Osteocyte (in vitro differentiated cells): ENCODE measurements around the gene DPPA2. TPM values are rescaled to one million over a fixed set of nuclear protein-coding genes. Genes with fewer than 3 reads are reported as not detected.

Experiments used
- DNase-seq: peaks from one replicate; pipeline ENCODE4 v3.0.0; 2021; ENCODE audit warnings: mixed read lengths; ENCODE audit not compliant: unreplicated experiment; ENCODE audit errors: extremely low spot score
- H3K27ac Mint-ChIP-seq: one replicate; pipeline ENCODE4 v1.8.0; 2021; ENCODE audit warnings: mild to moderate bottlenecking, mixed read lengths; ENCODE audit not compliant: unreplicated experiment
- H3K27me3 Mint-ChIP-seq: one replicate; pipeline ENCODE4 v1.8.0; 2021; ENCODE audit warnings: mixed read lengths; ENCODE audit not compliant: unreplicated experiment
- H3K36me3 Mint-ChIP-seq: one replicate; pipeline ENCODE4 v1.8.0; 2021; ENCODE audit warnings: mixed read lengths; ENCODE audit not compliant: unreplicated experiment
- H3K4me1 Mint-ChIP-seq: one replicate; pipeline ENCODE4 v1.8.0; 2021; ENCODE audit warnings: mixed read lengths; ENCODE audit not compliant: unreplicated experiment
- H3K4me3 Mint-ChIP-seq: one replicate; pipeline ENCODE4 v1.8.0; 2021; ENCODE audit warnings: mild to moderate bottlenecking, moderate library complexity, mixed read lengths; ENCODE audit not compliant: unreplicated experiment
- H3K9me3 Mint-ChIP-seq: one replicate; pipeline ENCODE4 v1.8.0; 2021; ENCODE audit warnings: mixed read lengths; ENCODE audit not compliant: unreplicated experiment
- total RNA-seq: library from RNA; stranded (reverse); gene quantifications from 2 replicates; pipeline ENCODE4 v1.2.1, GENCODE V29; 2021
- TF ChIP-seq, protein P1 (sequence below): fragments of 200-600 bp; sonication (generic); IDR thresholded peaks from 2 replicates; pipeline ENCODE4 v1.5.0; 2021; ENCODE audit warnings: antibody characterized with exemption, mild to moderate bottlenecking, moderate library complexity

DPPA2 gene
- total RNA-seq, 1 donor from 2014 or later, result not detected

DNA sequence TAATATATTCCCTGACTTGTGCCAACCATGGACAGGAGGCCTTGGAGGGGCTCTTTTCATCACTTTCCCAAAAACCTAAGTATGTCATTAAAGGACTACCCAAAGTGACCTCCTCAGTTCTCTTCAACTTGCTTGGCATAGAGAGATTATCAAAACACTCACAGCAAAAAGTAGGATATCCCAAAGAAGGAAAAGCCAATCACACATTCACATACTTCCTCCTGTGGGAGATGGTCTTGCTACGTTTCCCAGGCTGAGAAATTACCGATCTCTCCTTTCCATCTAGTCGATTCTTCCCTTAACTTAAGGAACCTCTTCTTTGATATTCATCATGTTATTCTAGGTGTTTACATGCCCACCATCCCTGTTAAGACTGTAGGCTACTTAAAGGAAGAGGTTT, 11.9 kb upstream of the DPPA2 start:
- no peaks in the 10 kb centered on the region for H3K9me3 Mint-ChIP-seq
- TF ChIP-seq, protein P1, sequence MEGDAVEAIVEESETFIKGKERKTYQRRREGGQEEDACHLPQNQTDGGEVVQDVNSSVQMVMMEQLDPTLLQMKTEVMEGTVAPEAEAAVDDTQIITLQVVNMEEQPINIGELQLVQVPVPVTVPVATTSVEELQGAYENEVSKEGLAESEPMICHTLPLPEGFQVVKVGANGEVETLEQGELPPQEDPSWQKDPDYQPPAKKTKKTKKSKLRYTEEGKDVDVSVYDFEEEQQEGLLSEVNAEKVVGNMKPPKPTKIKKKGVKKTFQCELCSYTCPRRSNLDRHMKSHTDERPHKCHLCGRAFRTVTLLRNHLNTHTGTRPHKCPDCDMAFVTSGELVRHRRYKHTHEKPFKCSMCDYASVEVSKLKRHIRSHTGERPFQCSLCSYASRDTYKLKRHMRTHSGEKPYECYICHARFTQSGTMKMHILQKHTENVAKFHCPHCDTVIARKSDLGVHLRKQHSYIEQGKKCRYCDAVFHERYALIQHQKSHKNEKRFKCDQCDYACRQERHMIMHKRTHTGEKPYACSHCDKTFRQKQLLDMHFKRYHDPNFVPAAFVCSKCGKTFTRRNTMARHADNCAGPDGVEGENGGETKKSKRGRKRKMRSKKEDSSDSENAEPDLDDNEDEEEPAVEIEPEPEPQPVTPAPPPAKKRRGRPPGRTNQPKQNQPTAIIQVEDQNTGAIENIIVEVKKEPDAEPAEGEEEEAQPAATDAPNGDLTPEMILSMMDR, result no peak
- H3K4me3 Mint-ChIP-seq, result no peak overlapping the region
- H3K27me3 Mint-ChIP-seq, result peaks cover 5% of the 10 kb centered on the region
- H3K36me3 Mint-ChIP-seq, result no peaks in the 10 kb centered on the region
- H3K27ac Mint-ChIP-seq, result no peak overlapping the region
- no peak for DNase-seq
- H3K4me1 Mint-ChIP-seq, result no peaks in the 10 kb centered on the region

DNA sequence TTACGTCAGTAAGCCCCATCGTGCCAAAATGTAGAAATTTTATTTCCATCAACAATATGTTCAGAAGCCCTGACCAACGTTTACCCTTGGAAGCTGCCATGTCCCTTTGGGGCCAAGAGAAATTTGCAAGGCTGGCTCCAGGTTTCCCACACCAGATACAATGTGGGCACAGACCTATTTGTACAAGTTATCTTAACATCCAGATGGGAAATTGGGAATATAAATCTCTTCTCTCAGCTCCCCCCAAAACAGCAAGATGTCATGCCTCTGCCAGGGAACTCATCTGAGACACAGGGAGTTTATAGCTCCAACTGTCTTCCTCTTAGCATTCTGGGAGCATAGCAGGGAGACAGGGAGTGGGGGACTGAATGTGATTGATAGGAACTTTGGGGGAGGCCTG, 9.3 kb upstream of the DPPA2 start:
- peaks cover 5% of the 10 kb centered on the region for H3K27me3 Mint-ChIP-seq
- no peaks in the 10 kb centered on the region for H3K36me3 Mint-ChIP-seq
- no peak for DNase-seq
- TF ChIP-seq, protein P1, result no peak
- H3K27ac Mint-ChIP-seq, result no peak overlapping the region
- no peaks in the 10 kb centered on the region for H3K9me3 Mint-ChIP-seq
- no peaks in the 10 kb centered on the region for H3K4me1 Mint-ChIP-seq
- no peak overlapping the region for H3K4me3 Mint-ChIP-seq

DNA sequence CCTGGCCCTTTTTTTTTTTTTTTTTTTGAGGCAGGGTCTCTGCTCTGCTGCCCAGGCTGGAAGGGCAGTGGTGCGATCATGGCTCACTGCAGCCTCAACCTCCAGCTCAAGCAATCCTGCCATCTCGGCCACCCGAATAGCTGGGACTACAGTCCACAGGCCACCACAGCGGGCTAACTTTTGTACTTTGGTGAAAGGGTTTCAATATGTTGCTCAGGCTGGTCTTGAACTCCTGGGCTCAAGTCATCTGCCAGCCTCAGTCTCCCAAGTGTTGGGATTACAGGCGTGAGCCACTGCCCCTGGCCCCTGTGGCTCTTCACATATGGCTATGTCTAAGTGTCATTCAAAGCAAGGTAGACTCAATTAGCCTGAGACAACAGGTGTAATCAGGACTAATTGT, 8.8 kb upstream of the DPPA2 start:
- H3K9me3 Mint-ChIP-seq, result no peaks in the 10 kb centered on the region
- H3K4me3 Mint-ChIP-seq, result no peak overlapping the region
- no peaks in the 10 kb centered on the region for H3K36me3 Mint-ChIP-seq
- TF ChIP-seq, protein P1, result no peak
- H3K27me3 Mint-ChIP-seq, result peaks cover 5% of the 10 kb centered on the region
- H3K4me1 Mint-ChIP-seq, result no peaks in the 10 kb centered on the region
- DNase-seq, result no peak
- H3K27ac Mint-ChIP-seq, result no peak overlapping the region

DNA sequence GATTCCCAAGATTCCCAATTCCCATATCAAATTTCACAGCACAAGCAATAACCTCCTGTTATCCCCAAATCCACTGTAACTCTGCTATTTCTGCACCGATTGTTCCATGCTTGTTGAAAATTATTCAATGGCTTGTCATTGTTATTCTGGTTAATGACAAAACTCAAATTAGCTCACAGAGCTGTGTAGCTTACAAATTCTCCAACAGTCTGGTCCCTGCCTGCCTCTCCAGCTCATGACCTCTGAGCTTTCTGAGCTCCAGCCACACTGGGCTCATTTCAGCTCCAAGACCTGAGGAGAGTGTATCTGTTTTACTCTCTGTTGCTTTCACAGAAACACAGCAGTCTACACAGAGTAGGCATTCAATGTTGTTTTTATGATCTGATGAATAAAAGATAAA, 3.3 kb downstream of the DPPA2 start:
- H3K27ac Mint-ChIP-seq, result no peak overlapping the region
- TF ChIP-seq, protein P1, result no peak
- H3K4me1 Mint-ChIP-seq, result no peaks in the 10 kb centered on the region
- H3K9me3 Mint-ChIP-seq, result peaks cover 5% of the 10 kb centered on the region
- no peak for DNase-seq
- H3K36me3 Mint-ChIP-seq, result no peaks in the 10 kb centered on the region
- H3K4me3 Mint-ChIP-seq, result no peak overlapping the region
- no peaks in the 10 kb centered on the region for H3K27me3 Mint-ChIP-seq

DNA sequence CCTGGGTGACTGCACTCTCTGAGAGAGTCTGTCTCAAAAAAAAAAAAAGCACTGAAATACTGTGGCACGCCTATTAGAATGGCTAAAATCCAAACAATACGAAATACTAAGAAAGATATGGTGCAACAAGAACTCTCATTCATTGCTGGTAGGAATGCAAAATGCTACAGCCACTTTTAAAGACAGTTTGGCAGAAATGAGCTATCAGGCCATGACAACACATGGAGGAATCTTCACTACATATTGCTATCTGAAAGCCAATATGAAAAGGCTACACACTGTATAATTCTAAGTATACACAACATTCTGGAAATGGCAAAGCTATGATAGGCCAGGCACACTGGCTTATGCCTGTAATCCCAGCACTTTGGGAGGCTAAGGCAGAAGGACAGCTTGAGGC, 18.8 kb downstream of the DPPA2 start:
- Mint-ChIP-seq H3K4me3 (no peak overlapping the region), H3K27ac (no peak overlapping the region), H3K27me3 (peaks cover 6% of the 10 kb centered on the region), H3K4me1 (no peaks in the 10 kb centered on the region), H3K36me3 (no peaks in the 10 kb centered on the region), H3K9me3 (no peaks in the 10 kb centered on the region)
- DNase-seq, result no peak
- TF ChIP-seq, protein P1, result no peak
